MCF 10A (cell line): Measurements from ENCODE around the gene AMIGO2. TPM values are rescaled to one million over a fixed set of nuclear protein-coding genes. Genes with fewer than 3 reads are reported as not detected.

Experiments used
- BruUV-seq: library from RNA; stranded (reverse); fragments of 400-500 nt; replicated peaks from 2 replicates; lab custom pipeline; 2021; lab: Mats Ljungman, UMichigan
- CTCF ChIA-PET: fragments of 300-600 bp; sonication (Branson Sonifier 250); formaldehyde crosslinking; extraction: SDS; loops from one replicate; lab custom pipeline; 2021; ENCODE audit warnings: antibody characterized with exemption, inconsistent platforms; lab: Yijun Ruan, JAX
- POLR2A ChIA-PET: fragments of 300-600, 350-650 bp; sonication (Branson Sonifier 250); formaldehyde crosslinking; extraction: SDS; loops from one replicate; lab custom pipeline; 2020; ENCODE audit warnings: antibody characterized with exemption, inconsistent platforms; lab: Yijun Ruan, JAX
- DNase-seq: peaks from one replicate; pipeline ENCODE4 v3.0.0-alpha.2; 2018; ENCODE audit not compliant: unreplicated experiment
- H3K27ac Mint-ChIP-seq: one replicate; pipeline ENCODE4 v1.8.0; 2022; ENCODE audit warnings: mild to moderate bottlenecking, low read depth, mixed read lengths; ENCODE audit not compliant: unreplicated experiment
- H3K27me3 Mint-ChIP-seq: one replicate; pipeline ENCODE4 v1.8.0; 2022; ENCODE audit warnings: mixed read lengths; ENCODE audit not compliant: insufficient read depth, unreplicated experiment
- H3K36me3 Mint-ChIP-seq: one replicate; pipeline ENCODE4 v1.8.0; 2022; ENCODE audit warnings: mild to moderate bottlenecking, moderate library complexity, mixed read lengths; ENCODE audit not compliant: insufficient read depth, unreplicated experiment
- H3K4me1 Mint-ChIP-seq: one replicate; pipeline ENCODE4 v1.8.0; 2022; ENCODE audit warnings: mixed read lengths; ENCODE audit not compliant: insufficient read depth, unreplicated experiment
- H3K4me3 Mint-ChIP-seq: one replicate; pipeline ENCODE4 v1.8.0; 2022; ENCODE audit warnings: mild to moderate bottlenecking, moderate library complexity, mixed read lengths; ENCODE audit not compliant: unreplicated experiment
- H3K9me3 Mint-ChIP-seq: one replicate; pipeline ENCODE4 v1.8.0; 2022; ENCODE audit warnings: mixed read lengths; ENCODE audit not compliant: unreplicated experiment
- CTCF ChIP-seq: fragments of 200-600 bp; IDR thresholded peaks from one replicate; pipeline ENCODE4 v1.8.0; 2022; ENCODE audit warnings: antibody characterized with exemption, mild to moderate bottlenecking; ENCODE audit not compliant: unreplicated experiment
- intact Hi-C: fragments of 100-400 bp; cut with micrococcal nuclease; formaldehyde crosslinking; loops from 2 replicates; pipeline ENCODE4 v1.14.1; 2022
- total RNA-seq: library from RNA; stranded (reverse); gene quantifications from 2 replicates; pipeline ENCODE4 v1.2.3, GENCODE V29; 2022

The AMIGO2 gene
- total RNA-seq, 1 experiment from 2014 or later, result 32.6 TPM

- no peaks in the 10 kb centered on the region for H3K27me3 Mint-ChIP-seq
- H3K27ac Mint-ChIP-seq, result no peak overlapping the region
- no peak for DNase-seq
- TF ChIP-seq CTCF, result no peak
- intact Hi-C loops, result no loop called here
- POLR2A ChIA-PET, result no interaction called here
- no peaks in the 10 kb centered on the region for H3K9me3 Mint-ChIP-seq
- H3K4me3 Mint-ChIP-seq, result no peak overlapping the region
- H3K36me3 Mint-ChIP-seq, result no peaks in the 10 kb centered on the region
- peaks cover 26% of the 10 kb centered on the region for H3K4me1 Mint-ChIP-seq
- no TSS peak for BruUV-seq
- CTCF ChIA-PET, result interaction anchor here (0.6 to 7.1 kb wide), 4 partner anchors 42 to 323 kb away, joined by 3 to 51 read pairs (median 6); no protein-coding TSS in a partner anchor
Measured at GRCh38 chr12:47074757-47075156, 5.0 kb downstream of the AMIGO2 start.

- H3K36me3 Mint-ChIP-seq, result no peaks in the 10 kb centered on the region
- H3K27ac Mint-ChIP-seq, result no peak overlapping the region
- DNase-seq, result no peak
- intact Hi-C loops, result no loop called here
- no peak for TF ChIP-seq CTCF
- ChIA-PET CTCF (interaction anchor here (0.8 to 7.1 kb wide), 4 partner anchors 41 to 324 kb away, joined by 3 to 51 read pairs (median 6); no protein-coding TSS in a partner anchor), POLR2A (no interaction called here)
- H3K4me3 Mint-ChIP-seq, result no peak overlapping the region
- H3K4me1 Mint-ChIP-seq, result peaks cover 21% of the 10 kb centered on the region
- no peaks in the 10 kb centered on the region for H3K9me3 Mint-ChIP-seq
- BruUV-seq, result no TSS peak
- H3K27me3 Mint-ChIP-seq, result no peaks in the 10 kb centered on the region
Measured at GRCh38 chr12:47073951-47074350, 5.8 kb downstream of the AMIGO2 start.

DNA sequence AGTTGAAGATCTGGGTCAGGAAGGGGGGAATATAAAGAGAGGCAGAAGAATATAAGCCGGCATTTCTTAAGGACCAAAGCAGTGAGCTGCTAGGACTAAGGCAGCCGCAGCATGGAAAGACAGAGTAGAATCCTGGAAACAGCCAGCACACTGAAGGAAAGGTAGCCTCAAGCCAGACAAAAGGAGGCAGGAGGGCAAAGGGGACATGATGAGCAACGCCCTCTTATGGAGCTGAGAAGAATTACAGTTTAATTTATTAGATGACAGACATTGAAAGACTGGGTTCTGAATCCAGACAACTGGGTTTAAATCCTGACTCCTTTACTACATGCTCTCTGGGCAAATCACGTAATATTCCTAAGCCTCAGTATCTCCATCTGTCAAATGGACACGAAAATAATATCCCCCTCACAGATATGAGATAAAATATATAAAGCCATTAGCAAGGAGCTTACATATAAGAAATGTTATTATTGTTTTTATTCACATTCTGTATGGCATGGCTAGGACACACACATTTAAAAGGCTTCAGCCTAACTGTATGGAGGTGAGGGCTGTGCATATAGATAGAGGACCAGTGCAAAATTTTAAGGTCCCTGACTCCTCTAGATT is 8.4 kb downstream of the AMIGO2 start:
- Mint-ChIP-seq H3K27me3 (no peaks in the 10 kb centered on the region), H3K36me3 (no peaks in the 10 kb centered on the region), H3K27ac (no peak overlapping the region), H3K4me3 (no peak overlapping the region), H3K4me1 (peaks cover 18% of the 10 kb centered on the region), H3K9me3 (no peaks in the 10 kb centered on the region)
- no TSS peak for BruUV-seq
- ChIA-PET POLR2A (interaction anchor here (0.7 to 1.8 kb wide), 4 partner anchors 11 to 751 kb away, joined by 3 to 8 read pairs (median 4); no protein-coding TSS in a partner anchor), CTCF (interaction anchor here (0.6 to 7.1 kb wide), 16 partner anchors 9 to 1856 kb away, joined by 3 to 51 read pairs (median 6); partner anchors contain the start of gene AMIGO2)
- intact Hi-C loops, result no loop called here
- peak; percentile 44 for DNase-seq
- peak; percentile 29 for TF ChIP-seq CTCF

DNA sequence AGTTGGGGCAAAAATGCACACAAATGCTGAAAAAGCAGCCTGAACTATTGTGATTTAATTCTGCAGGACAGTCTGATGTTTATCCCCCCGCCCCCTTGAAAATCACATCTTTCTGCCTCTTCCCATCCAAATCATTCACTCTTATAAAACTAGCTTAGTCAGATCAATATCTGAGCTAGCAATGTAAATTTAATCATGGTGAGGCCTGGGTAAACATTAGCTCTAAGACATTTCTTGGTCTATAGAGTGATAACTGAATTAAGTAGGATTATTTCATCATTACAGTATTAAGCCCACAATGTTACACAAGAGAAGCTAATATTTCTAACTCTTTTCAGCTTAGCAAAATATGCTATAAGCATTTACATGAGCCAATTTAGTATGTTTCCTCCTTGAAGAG is 9.4 kb downstream of the AMIGO2 start:
- Mint-ChIP-seq H3K4me1 (peaks cover 11% of the 10 kb centered on the region), H3K9me3 (no peaks in the 10 kb centered on the region), H3K27me3 (no peaks in the 10 kb centered on the region), H3K36me3 (no peaks in the 10 kb centered on the region), H3K27ac (no peak overlapping the region), H3K4me3 (no peak overlapping the region)
- intact Hi-C loops, result no loop called here
- DNase-seq, result no peak
- ChIA-PET POLR2A (interaction anchor here (1.5 to 1.8 kb wide), 2 partner anchors 36 to 310 kb away, joined by 4 to 8 read pairs; no protein-coding TSS in a partner anchor), CTCF (interaction anchor here (0.5 to 7.1 kb wide), 21 partner anchors 9 to 1048 kb away, joined by 3 to 51 read pairs (median 4); partner anchors contain the start of genes AMIGO2 and PCED1B)
- no peak for TF ChIP-seq CTCF
- no TSS peak for BruUV-seq
